KMS-11 (cell line): ENCODE measurements around the gene ERC2.

Experiments
- H2AFZ ChIP-seq: fragments of 200-600 bp; sonication (generic); 2 replicates; pipeline ENCODE4 v1.6.1; 2016; ENCODE audit warnings: antibody characterized with exemption, mixed run types, low read depth
- H3K27ac ChIP-seq: fragments of 200-600 bp; sonication (generic); 2 replicates; pipeline ENCODE4 v1.6.1; 2016; ENCODE audit warnings: mild to moderate bottlenecking, mixed run types
- H3K27me3 ChIP-seq: fragments of 200-600 bp; sonication (generic); 2 replicates; pipeline ENCODE4 v1.6.1; 2017; ENCODE audit warnings: mild to moderate bottlenecking, low read depth, mixed run types, moderate library complexity; ENCODE audit not compliant: insufficient read depth
- H3K36me3 ChIP-seq: fragments of 200-600 bp; sonication (generic); 2 replicates; pipeline ENCODE4 v1.6.1; 2017; ENCODE audit warnings: mild to moderate bottlenecking, mixed run types; ENCODE audit not compliant: insufficient read depth
- H3K4me1 ChIP-seq: fragments of 200-600 bp; sonication (generic); 2 replicates; pipeline ENCODE4 v1.6.1; 2016; ENCODE audit warnings: mild to moderate bottlenecking, low read depth, mixed run types; ENCODE audit not compliant: poor library complexity, severe bottlenecking
- H3K4me2 ChIP-seq: fragments of 200-600 bp; sonication (generic); 2 replicates; pipeline ENCODE4 v1.7.0; 2016; ENCODE audit warnings: mild to moderate bottlenecking, mixed run types
- H3K4me3 ChIP-seq: fragments of 200-600 bp; sonication (generic); IDR thresholded peaks from 2 replicates; pipeline ENCODE4 v1.6.1; 2017; ENCODE audit warnings: low read depth, low read length, mixed read lengths; ENCODE audit not compliant: insufficient read depth
- H3K79me2 ChIP-seq: fragments of 200-600 bp; sonication (generic); 2 replicates; pipeline ENCODE4 v1.6.1; 2016; ENCODE audit warnings: low read depth, mixed run types; ENCODE audit not compliant: insufficient read depth
- H3K9ac ChIP-seq: fragments of 200-600 bp; sonication (generic); 2 replicates; pipeline ENCODE4 v1.6.1; 2016; ENCODE audit warnings: mild to moderate bottlenecking, mixed run types
- H4K20me1 ChIP-seq: fragments of 200-600 bp; sonication (generic); 2 replicates; pipeline ENCODE4 v1.6.1; 2016; ENCODE audit warnings: mild to moderate bottlenecking, mixed run types; ENCODE audit not compliant: insufficient read depth
- TF ChIP-seq, protein P1 (sequence below): fragments of 200-600 bp; sonication (generic); conservative IDR thresholded peaks from 2 replicates; pipeline ENCODE4 v1.6.1; 2017; ENCODE audit warnings: low read depth, mild to moderate bottlenecking, antibody characterized with exemption, low read length, moderate library complexity, mixed read lengths

The ERC2 gene

DNA sequence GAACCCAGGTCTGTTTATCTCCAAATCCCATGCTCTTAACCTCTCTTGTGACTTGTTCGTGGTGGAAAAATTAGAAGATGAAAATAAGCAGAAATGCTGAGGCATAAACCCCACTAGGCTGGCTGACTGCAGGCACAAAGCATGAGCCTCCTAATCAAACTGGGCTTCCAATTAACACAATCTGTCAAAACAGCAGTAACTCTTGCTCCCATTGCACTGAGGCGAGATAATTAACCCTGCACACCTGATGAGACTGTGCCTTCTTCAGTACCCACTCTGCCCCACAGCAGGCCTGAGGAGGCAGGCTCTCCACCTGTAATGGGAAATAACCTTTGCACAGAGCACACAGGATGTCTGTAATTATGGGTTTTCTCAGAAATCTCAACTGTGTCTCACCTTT lies 696.8 kb downstream of the ERC2 start:
- Histone ChIP-seq H3K4me2 (no peak overlapping the region), H3K79me2 (no peaks in the 10 kb centered on the region), H3K27me3 (no peaks in the 10 kb centered on the region), H3K9ac (no peak overlapping the region), H3K4me3 (no peak overlapping the region), H3K4me1 (no peaks in the 10 kb centered on the region), H2AFZ (no peak overlapping the region), H3K36me3 (no peaks in the 10 kb centered on the region), H4K20me1 (no peaks in the 10 kb centered on the region), H3K27ac (no peak overlapping the region)
- TF ChIP-seq, protein P1, sequence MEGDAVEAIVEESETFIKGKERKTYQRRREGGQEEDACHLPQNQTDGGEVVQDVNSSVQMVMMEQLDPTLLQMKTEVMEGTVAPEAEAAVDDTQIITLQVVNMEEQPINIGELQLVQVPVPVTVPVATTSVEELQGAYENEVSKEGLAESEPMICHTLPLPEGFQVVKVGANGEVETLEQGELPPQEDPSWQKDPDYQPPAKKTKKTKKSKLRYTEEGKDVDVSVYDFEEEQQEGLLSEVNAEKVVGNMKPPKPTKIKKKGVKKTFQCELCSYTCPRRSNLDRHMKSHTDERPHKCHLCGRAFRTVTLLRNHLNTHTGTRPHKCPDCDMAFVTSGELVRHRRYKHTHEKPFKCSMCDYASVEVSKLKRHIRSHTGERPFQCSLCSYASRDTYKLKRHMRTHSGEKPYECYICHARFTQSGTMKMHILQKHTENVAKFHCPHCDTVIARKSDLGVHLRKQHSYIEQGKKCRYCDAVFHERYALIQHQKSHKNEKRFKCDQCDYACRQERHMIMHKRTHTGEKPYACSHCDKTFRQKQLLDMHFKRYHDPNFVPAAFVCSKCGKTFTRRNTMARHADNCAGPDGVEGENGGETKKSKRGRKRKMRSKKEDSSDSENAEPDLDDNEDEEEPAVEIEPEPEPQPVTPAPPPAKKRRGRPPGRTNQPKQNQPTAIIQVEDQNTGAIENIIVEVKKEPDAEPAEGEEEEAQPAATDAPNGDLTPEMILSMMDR, result no peak

DNA sequence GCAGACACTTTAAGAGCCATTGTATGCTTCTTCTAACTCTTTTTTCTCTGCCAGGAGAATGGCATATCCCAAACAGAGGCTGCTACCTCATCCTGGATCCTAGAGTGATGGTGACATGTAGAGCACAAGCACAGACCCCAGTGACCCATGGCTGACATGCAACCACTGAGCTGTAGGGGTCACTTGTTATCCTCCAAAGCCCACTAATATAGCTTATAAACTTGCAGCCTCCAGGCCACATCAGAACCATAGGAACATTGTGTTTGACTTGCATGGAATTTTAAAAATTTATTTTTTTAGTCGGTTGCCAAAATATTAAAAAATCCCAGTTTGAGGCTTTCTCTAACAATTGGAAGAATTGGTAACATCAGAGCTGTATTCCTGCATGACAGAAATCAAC lies 698.2 kb downstream of the ERC2 start:
- no peak overlapping the region for H3K27ac ChIP-seq
- H3K4me1 ChIP-seq, result no peaks in the 10 kb centered on the region
- no peak overlapping the region for H3K4me3 ChIP-seq
- no peak overlapping the region for H3K4me2 ChIP-seq
- TF ChIP-seq, protein P1, result no peak
- no peaks in the 10 kb centered on the region for H3K27me3 ChIP-seq
- H3K36me3 ChIP-seq, result no peaks in the 10 kb centered on the region
- no peak overlapping the region for H3K9ac ChIP-seq
- no peaks in the 10 kb centered on the region for H3K79me2 ChIP-seq
- H4K20me1 ChIP-seq, result no peaks in the 10 kb centered on the region
- H2AFZ ChIP-seq, result no peak overlapping the region

DNA sequence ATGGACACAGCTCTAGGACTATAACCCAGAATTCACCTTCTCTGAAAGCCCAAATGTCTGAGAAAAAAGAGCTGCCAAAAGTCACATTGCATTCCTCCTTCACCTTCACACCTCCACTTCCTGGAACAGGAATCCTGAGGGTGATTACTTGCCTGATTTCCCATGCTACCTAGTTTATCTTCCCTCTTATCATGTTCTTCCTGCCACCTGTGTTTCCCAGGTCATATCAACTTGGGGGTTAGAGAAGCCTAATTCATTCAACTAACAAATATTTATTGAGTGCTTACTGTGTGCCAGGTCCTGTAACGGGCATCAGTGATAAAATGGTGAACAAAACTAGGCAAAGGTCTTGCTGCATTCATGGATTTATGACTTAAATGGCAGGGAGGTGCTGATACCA lies 701.5 kb downstream of the ERC2 start:
- H3K27ac ChIP-seq, result no peak overlapping the region
- no peak overlapping the region for H3K4me2 ChIP-seq
- no peak overlapping the region for H3K9ac ChIP-seq
- H4K20me1 ChIP-seq, result no peaks in the 10 kb centered on the region
- no peak overlapping the region for H2AFZ ChIP-seq
- no peaks in the 10 kb centered on the region for H3K36me3 ChIP-seq
- H3K4me1 ChIP-seq, result no peaks in the 10 kb centered on the region
- H3K79me2 ChIP-seq, result no peaks in the 10 kb centered on the region
- H3K4me3 ChIP-seq, result no peak overlapping the region
- no peaks in the 10 kb centered on the region for H3K27me3 ChIP-seq
- TF ChIP-seq, protein P1, result no peak

DNA sequence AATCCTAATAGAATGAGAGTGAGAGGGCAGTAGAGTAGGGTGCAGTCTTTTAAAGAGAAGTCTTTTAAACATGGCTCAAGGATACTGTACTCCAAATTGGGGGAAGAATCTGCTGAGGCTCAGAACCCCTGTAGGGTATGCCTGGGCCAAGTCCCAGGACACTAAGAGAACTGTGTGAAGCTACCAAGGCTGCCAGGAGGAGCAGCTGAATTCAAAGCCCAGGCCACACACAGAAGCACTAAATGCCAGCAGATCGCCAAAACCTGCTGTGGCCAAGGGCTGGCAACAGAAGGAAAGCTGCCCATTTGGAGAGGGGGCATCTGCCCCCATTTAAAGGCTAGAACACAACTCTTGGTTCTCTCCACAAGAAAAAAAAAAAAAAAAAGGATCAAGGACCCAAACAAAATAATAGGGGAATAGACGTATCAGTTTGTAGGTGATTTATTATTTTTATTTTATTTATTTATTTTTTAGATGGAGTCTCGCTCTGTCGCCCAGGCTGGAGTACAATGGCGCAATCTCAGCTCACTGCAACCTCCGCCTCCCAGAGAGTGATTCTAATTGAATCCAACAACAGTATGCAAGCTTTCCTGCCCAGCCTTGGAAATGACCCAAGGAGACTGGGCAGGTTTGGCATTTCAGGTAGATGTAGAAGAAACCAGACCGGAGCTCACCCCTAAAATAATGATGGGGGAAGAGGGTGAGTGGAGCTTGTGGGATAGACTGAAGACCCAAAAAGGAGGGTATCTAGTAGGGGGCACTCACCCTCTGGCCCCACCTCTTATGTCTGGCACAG lies 702.2 kb downstream of the ERC2 start:
- no peaks in the 10 kb centered on the region for H3K36me3 ChIP-seq
- no peak overlapping the region for H3K27ac ChIP-seq
- no peak overlapping the region for H2AFZ ChIP-seq

More for the DNA sequence above, 702.2 kb downstream of the ERC2 start:
- Histone ChIP-seq H3K4me1 (no peaks in the 10 kb centered on the region), H3K9ac (no peak overlapping the region), H3K79me2 (no peaks in the 10 kb centered on the region), H3K4me2 (no peak overlapping the region), H3K4me3 (no peak overlapping the region), H3K27me3 (no peaks in the 10 kb centered on the region), H4K20me1 (no peaks in the 10 kb centered on the region)
- TF ChIP-seq, protein P1, result no peak
